SK-N-SH (cell line): ENCODE data around the gene ITSN1. TPM values are rescaled to one million over a fixed set of nuclear protein-coding genes. Genes with fewer than 3 reads are reported as not detected.

Source experiments
- CTCF ChIA-PET: fragments of 300-600, 350-600 bp; formaldehyde crosslinking; extraction: SDS; loops from one replicate; lab custom pipeline; 2021; lab: Yijun Ruan, JAX
- POLR2A ChIA-PET: fragments of 350-600 bp; sonication (Branson Sonifier 250); formaldehyde crosslinking; extraction: SDS; loops from one replicate; lab custom pipeline; 2020; ENCODE audit warnings: antibody characterized with exemption, inconsistent platforms; lab: Yijun Ruan, JAX
- DNase-seq: peaks from one replicate; pipeline ENCODE4 v3.0.0; 2012
- H2AFZ ChIP-seq: fragments of 200-600 bp; sonication (generic); 2 replicates; pipeline ENCODE4 v1.8.1; 2016; ENCODE audit warnings: antibody characterized with exemption, mild to moderate bottlenecking, low read depth
- H3F3A ChIP-seq: fragments of 200-600 bp; sonication (generic); replicated peaks from 2 replicates; pipeline ENCODE3; 2016; ENCODE audit warnings: antibody characterized with exemption, mild to moderate bottlenecking; ENCODE audit not compliant: insufficient read depth
- H3K27ac ChIP-seq, 2 experiments: fragments of 200-500 bp in 1 of 2; fragments of 200-600 bp in 1 of 2; sonication (Bioruptor generic) in 1 of 2; sonication (generic), shearing (Covaris generic) in 1 of 2; 2 replicates each; pipeline versions ENCODE4 v1.5.1 to v1.6.1; 2014 to 2016; ENCODE audit warnings: low read depth in 2 of 2, inconsistent platforms in 1 of 2, low read length in 1 of 2, mild to moderate bottlenecking in 1 of 2, mixed read lengths in 1 of 2
- H3K27me3 ChIP-seq: fragments of 200-600 bp; sonication (generic), shearing (Covaris generic); 2 replicates; pipeline ENCODE4 v1.6.1; 2016; ENCODE audit warnings: mixed run types; ENCODE audit not compliant: insufficient read depth
- H3K36me3 ChIP-seq, 2 experiments: fragments of 200-500 bp in 1 of 2; fragments of 200-600 bp in 1 of 2; sonication (Bioruptor generic) in 1 of 2; sonication (generic) in 1 of 2; replicated peaks in 1 of 2; 2 replicates each; pipeline versions ENCODE3 to v1.5.1; 2014 to 2016; ENCODE audit warnings: low read length in 1 of 2, mild to moderate bottlenecking in 1 of 2; ENCODE audit not compliant: insufficient read depth in 2 of 2, control insufficient read depth in 1 of 2
- H3K4me1 ChIP-seq, 2 experiments: fragments of 200-500 bp in 1 of 2; fragments of 200-600 bp in 1 of 2; sonication (Bioruptor generic) in 1 of 2; sonication (generic), shearing (Covaris generic) in 1 of 2; 2 replicates each; pipeline versions ENCODE4 v1.5.1 to v1.6.1; 2014 to 2016; ENCODE audit warnings: low read depth in 1 of 2, low read length in 1 of 2, mixed run types in 1 of 2; ENCODE audit not compliant: insufficient read depth in 2 of 2, control insufficient read depth in 1 of 2
- H3K4me2 ChIP-seq: fragments of 200-600 bp; sonication (generic), shearing (Covaris generic); 2 replicates; pipeline ENCODE4 v1.6.1; 2017; ENCODE audit warnings: mixed run types
- H3K4me3 ChIP-seq, 2 experiments: fragments of 200-500 bp in 1 of 2; fragments of 200-600 bp in 1 of 2; sonication (Bioruptor generic) in 1 of 2; sonication (generic), shearing (Covaris generic) in 1 of 2; 2 replicates each; pipeline versions ENCODE4 v1.5.1 to v1.8.1; 2014 to 2016; ENCODE audit warnings: low read depth in 2 of 2, inconsistent platforms in 1 of 2, low read length in 1 of 2, mild to moderate bottlenecking in 1 of 2, mixed read lengths in 1 of 2, moderate library complexity in 1 of 2
- H3K79me2 ChIP-seq: fragments of 200-600 bp; sonication (generic); 2 replicates; pipeline ENCODE4 v1.8.1; 2017; ENCODE audit warnings: mild to moderate bottlenecking; ENCODE audit not compliant: insufficient read depth
- H3K9ac ChIP-seq: fragments of 200-600 bp; sonication (generic); 2 replicates; pipeline ENCODE4 v1.6.1; 2017; ENCODE audit warnings: mixed run types
- H3K9me2 ChIP-seq: fragments of 200-600 bp; sonication (generic); 2 replicates; pipeline ENCODE4 v1.6.1; 2017; ENCODE audit warnings: mixed run types
- H3K9me3 ChIP-seq: fragments of 200-600 bp; sonication (generic); 2 replicates; pipeline ENCODE4 v1.6.1; 2017; ENCODE audit warnings: mixed run types, mild to moderate bottlenecking, moderate library complexity
- H4K20me1 ChIP-seq: fragments of 200-600 bp; sonication (generic); 2 replicates; pipeline ENCODE4 v1.6.1; 2017; ENCODE audit warnings: mild to moderate bottlenecking, mixed run types; ENCODE audit not compliant: insufficient read depth
- CTCF ChIP-seq: fragments of 200-600 bp; sonication (generic); IDR thresholded peaks from 2 replicates; pipeline ENCODE4 v1.6.1; 2017; ENCODE audit warnings: antibody characterized with exemption, mild to moderate bottlenecking, moderate library complexity
- ELF1 ChIP-seq: IDR thresholded peaks from 2 replicates; pipeline ENCODE4 v1.4.0; 2012
- EP300 ChIP-seq, 2 experiments: IDR thresholded peaks; 2 replicates each; pipeline versions ENCODE4 v1.4.0 to v1.6.1; 2012; ENCODE audit warnings: borderline replicate concordance in 1 of 2, low read depth in 1 of 2, low read length in 1 of 2
- FOSL2 ChIP-seq: IDR thresholded peaks from 2 replicates; pipeline ENCODE4 v1.4.0; 2012; ENCODE audit warnings: low read depth, mild to moderate bottlenecking, moderate library complexity, borderline replicate concordance
- FOXJ3 ChIP-seq: sonication (generic); formaldehyde crosslinking; IDR thresholded peaks from 2 replicates; pipeline ENCODE4 v1.5.1; 2020; ENCODE audit warnings: mild to moderate bottlenecking, missing genetic modification reagents
- GABPA ChIP-seq: IDR thresholded peaks from 2 replicates; pipeline ENCODE4 v1.4.0; 2012; ENCODE audit warnings: low read depth, mild to moderate bottlenecking
- NFIC ChIP-seq: IDR thresholded peaks from 2 replicates; pipeline ENCODE4 v1.4.0; 2012; ENCODE audit warnings: borderline replicate concordance
- NRF1 ChIP-seq: IDR thresholded peaks from 2 replicates; pipeline ENCODE4 v1.6.1; 2012; ENCODE audit warnings: low read depth, mild to moderate bottlenecking, low read length
- PBX3 ChIP-seq: IDR thresholded peaks from 2 replicates; pipeline ENCODE4; 2012
- RCOR1 ChIP-seq: fragments of 150-350 bp; IDR thresholded peaks from 2 replicates; pipeline ENCODE4 v1.6.1; 2017; ENCODE audit warnings: antibody characterized with exemption, low read length
- SMC3 ChIP-seq: IDR thresholded peaks from 2 replicates; pipeline ENCODE4 v1.6.1; 2012; ENCODE audit warnings: low read depth, low read length, improper control_type of control experiment
- TAF1 ChIP-seq: IDR thresholded peaks from 2 replicates; pipeline ENCODE4 v1.6.1; 2012; ENCODE audit warnings: low read depth, mild to moderate bottlenecking, low read length, moderate library complexity, borderline replicate concordance
- TCF12 ChIP-seq: IDR thresholded peaks from 2 replicates; pipeline ENCODE4 v1.4.0; 2012
- TEAD4 ChIP-seq: IDR thresholded peaks from 2 replicates; pipeline ENCODE4 v1.4.0; 2012; ENCODE audit warnings: mild to moderate bottlenecking, borderline replicate concordance; ENCODE audit not compliant: insufficient read depth
- USF2 ChIP-seq: fragments of 150-350 bp; IDR thresholded peaks from 2 replicates; pipeline ENCODE4 v1.6.1; 2017; ENCODE audit warnings: antibody characterized with exemption, low read length, low read depth, borderline replicate concordance
- ZBTB33 ChIP-seq: IDR thresholded peaks from 2 replicates; pipeline ENCODE4 v1.4.0; 2012; ENCODE audit warnings: low read depth, borderline replicate concordance
- WGBS: methylation state at CpG from one replicate; pipeline ENCODE4 v1.1.6; 2017; ENCODE audit warnings: low lambda C conversion rate; 5-methylcytosine and 5-hydroxymethylcytosine counted together
- polyA plus RNA-seq, 3 experiments: library from polyadenylated mRNA; depleted of rRNA; stranded (reverse); fragments of >200 nt; gene quantifications; 2 replicates each; pipeline ENCODE4 v1.2.3, GENCODE V29; 2012
- TF ChIP-seq, protein P1 (sequence below): fragments of 150-350 bp; IDR thresholded peaks from 2 replicates; pipeline ENCODE4 v1.6.1; 2016; ENCODE audit warnings: mild to moderate bottlenecking, low read depth, low read length

Gene ITSN1
- polyA plus RNA-seq, 1 of the 3 experiments (the other 2 are of a cell fraction) = 27.8 TPM

- H3K27ac ChIP-seq = no peak overlapping the region
- no peaks in the 10 kb centered on the region; a peak in 2 of 4 replicates for H3K4me1 ChIP-seq
- no peaks in the 10 kb centered on the region for H3K9me2 ChIP-seq
- ChIA-PET POLR2A (no interaction called here), CTCF (interaction anchor here (0.8 kb wide), 1 partner anchor 9 kb away, joined by 3 read pairs; no protein-coding TSS in a partner anchor)
- H3K79me2 ChIP-seq = no peaks in the 10 kb centered on the region
- no peak for DNase-seq
- H2AFZ ChIP-seq = no peak overlapping the region
- H3K36me3 ChIP-seq = peaks cover 11 to 37% of the 10 kb centered on the region in 2 experiments
- WGBS = 98% methylated on average over 9 of the region's 9 CpGs
- H3K9ac ChIP-seq = no peak overlapping the region
- H4K20me1 ChIP-seq = no peaks in the 10 kb centered on the region
- H3K4me2 ChIP-seq = no peak overlapping the region
- TF ChIP-seq SMC3 (no peak), TAF1 (no peak), FOSL2 (no peak), NFIC (no peak), FOXJ3 (no peak), NRF1 (no peak), ZBTB33 (no peak), TCF12 (no peak)
- TF ChIP-seq, protein P1, sequence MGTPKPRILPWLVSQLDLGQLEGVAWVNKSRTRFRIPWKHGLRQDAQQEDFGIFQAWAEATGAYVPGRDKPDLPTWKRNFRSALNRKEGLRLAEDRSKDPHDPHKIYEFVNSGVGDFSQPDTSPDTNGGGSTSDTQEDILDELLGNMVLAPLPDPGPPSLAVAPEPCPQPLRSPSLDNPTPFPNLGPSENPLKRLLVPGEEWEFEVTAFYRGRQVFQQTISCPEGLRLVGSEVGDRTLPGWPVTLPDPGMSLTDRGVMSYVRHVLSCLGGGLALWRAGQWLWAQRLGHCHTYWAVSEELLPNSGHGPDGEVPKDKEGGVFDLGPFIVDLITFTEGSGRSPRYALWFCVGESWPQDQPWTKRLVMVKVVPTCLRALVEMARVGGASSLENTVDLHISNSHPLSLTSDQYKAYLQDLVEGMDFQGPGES = no peak
- H3K27me3 ChIP-seq = no peaks in the 10 kb centered on the region
- H3K4me3 ChIP-seq = no peak overlapping the region
- H3K9me3 ChIP-seq = no peaks in the 10 kb centered on the region
- H3F3A ChIP-seq = no peaks in the 10 kb centered on the region
Measured at GRCh38 chr21:33829844-33830243, 187.5 kb downstream of the ITSN1 start.

DNA sequence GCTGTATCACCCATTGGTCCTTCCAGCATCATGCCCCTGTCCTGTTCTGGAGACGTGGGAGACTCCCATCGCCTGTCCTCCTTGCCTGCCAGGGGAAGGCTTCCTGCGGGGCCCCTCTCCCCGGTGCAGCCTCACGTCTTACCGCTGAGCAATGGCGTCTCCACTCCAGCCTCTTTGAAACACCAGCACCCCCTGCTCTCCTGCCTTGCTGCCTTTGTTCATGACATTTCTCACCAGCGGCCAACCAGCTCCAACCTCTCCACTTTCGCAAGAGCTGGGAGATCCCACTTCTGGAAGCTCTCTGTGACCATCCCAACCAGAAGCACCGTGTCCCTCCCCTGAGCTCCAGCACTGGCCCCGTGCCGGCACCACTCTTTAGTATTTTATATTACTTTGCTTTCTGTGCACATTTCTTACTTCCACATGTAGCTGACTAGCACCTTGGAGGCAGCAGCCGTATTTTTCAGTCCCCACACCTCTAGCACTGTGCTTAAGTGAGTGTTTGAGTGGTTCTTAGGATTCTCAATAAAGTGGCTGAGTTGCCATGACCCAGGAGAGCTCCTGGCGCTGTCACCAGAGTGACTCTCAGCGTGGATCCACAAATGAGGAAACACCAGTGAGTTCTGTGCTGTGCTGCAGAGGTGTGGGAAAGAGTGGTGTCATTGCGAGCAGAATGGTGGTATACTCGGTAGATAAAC, 189.8 kb downstream of the ITSN1 start:
- H3K4me1 ChIP-seq = no peaks in the 10 kb centered on the region; a peak in 1 of 4 replicates
- WGBS = 98% methylated on average over 17 of the region's 17 CpGs
- no peak overlapping the region for H2AFZ ChIP-seq
- H3K79me2 ChIP-seq = no peaks in the 10 kb centered on the region
- H3K27ac ChIP-seq = no peak overlapping the region
- ChIA-PET CTCF (interaction anchor here (1.0 kb wide), 1 partner anchor 12 kb away, joined by 3 read pairs; no protein-coding TSS in a partner anchor), POLR2A (no interaction called here)
- DNase-seq = no peak
- no peak overlapping the region for H3K4me2 ChIP-seq
- no peak overlapping the region for H3K4me3 ChIP-seq
- H4K20me1 ChIP-seq = no peaks in the 10 kb centered on the region
- peaks cover 11 to 51% of the 10 kb centered on the region in 2 experiments for H3K36me3 ChIP-seq
- H3K9ac ChIP-seq = no peak overlapping the region
- H3K9me2 ChIP-seq = no peaks in the 10 kb centered on the region
- H3K9me3 ChIP-seq = no peaks in the 10 kb centered on the region
- H3K27me3 ChIP-seq = no peaks in the 10 kb centered on the region
- no peaks in the 10 kb centered on the region for H3F3A ChIP-seq
- TF ChIP-seq TEAD4 (no peak), CTCF (no peak), NFIC (no peak), RCOR1 (no peak), USF2 (no peak), ZBTB33 (no peak), ELF1 (no peak), EP300 (IDR thresholded peaks at IDR 0.05; ENCODE audit: borderline replicate concordance in 1 of 2, low read depth in 1 of 2, low read length in 1 of 2) (no peak), PBX3 (no peak), FOXJ3 (no peak), GABPA (no peak)
